ENCODE data around the gene ATP9B.

Gene ATP9B

DNA sequence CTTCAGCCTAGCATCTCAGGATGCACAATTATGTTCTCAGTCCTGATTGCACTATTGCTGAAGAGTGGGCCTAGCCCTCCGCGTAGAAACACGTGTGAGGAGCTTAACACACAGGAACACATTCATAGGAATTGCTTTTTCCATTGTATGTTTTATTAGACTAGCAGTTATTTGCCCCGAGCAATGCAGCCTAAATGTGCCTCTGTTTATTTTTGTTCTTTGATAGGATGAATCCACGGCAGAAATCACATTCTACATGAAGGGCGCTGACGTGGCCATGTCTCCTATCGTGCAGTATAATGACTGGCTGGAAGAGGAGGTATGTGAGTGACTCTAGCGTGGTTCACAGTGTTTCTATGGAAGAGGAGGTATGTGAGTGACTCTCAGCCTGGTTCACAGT lies 260.6 kb downstream of the ATP9B start:
- TF ChIP-seq GATA1 (IDR thresholded peaks at IDR 0.05; ENCODE audit: low read depth, low read length) (no peak), POLR2A (IDR thresholded peaks at IDR 0.05; ENCODE audit: low read length) (no peak)
- DNase-seq: no peak

DNA sequence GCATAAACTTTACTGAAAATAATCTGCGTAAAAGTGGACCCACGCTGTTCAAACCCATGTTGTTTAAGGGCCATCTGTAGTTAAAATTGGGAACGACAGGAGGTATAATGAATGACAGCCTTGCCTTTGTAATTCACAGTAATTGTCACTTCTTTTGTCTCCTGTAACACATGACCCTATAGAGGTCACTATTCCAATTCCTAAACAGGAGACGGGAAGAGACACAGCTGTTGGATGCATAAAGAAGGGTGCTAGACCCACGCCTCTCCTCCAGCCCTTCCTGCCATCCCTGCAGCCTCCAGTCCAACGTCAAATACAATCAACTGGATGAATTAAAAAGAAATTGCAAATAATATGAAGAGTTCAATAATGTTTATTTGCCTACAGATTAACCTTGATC lies 263.5 kb downstream of the ATP9B start:
- TF ChIP-seq GATA1 (IDR thresholded peaks at IDR 0.05; ENCODE audit: low read depth, low read length): no peak
- no peak for TF ChIP-seq POLR2A (IDR thresholded peaks at IDR 0.05; ENCODE audit: low read length)
- no peak for DNase-seq

DNA sequence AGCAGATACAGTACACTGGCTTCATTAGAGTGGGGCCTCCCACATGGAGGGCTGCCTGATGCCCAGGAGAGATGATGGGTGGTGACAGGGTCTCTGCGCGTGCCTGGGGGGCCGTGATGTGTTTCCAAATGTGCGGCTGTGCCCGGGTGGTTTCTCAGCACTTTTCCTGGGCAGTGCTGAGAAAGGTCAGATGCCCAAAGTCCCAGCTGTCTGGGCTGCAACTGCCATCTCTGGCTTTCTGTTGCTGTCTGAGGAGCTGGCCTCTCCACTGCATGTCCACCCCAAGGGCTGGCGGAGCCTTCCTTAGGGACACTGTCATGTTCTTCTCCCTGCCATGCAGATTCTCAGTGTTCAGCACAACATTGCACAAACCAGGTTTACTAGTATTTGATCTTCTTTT lies 263.9 kb downstream of the ATP9B start:
- DNase-seq: no peak
- TF ChIP-seq GATA1 (IDR thresholded peaks at IDR 0.05; ENCODE audit: low read depth, low read length) (no peak), POLR2A (IDR thresholded peaks at IDR 0.05; ENCODE audit: low read length) (no peak)

DNA sequence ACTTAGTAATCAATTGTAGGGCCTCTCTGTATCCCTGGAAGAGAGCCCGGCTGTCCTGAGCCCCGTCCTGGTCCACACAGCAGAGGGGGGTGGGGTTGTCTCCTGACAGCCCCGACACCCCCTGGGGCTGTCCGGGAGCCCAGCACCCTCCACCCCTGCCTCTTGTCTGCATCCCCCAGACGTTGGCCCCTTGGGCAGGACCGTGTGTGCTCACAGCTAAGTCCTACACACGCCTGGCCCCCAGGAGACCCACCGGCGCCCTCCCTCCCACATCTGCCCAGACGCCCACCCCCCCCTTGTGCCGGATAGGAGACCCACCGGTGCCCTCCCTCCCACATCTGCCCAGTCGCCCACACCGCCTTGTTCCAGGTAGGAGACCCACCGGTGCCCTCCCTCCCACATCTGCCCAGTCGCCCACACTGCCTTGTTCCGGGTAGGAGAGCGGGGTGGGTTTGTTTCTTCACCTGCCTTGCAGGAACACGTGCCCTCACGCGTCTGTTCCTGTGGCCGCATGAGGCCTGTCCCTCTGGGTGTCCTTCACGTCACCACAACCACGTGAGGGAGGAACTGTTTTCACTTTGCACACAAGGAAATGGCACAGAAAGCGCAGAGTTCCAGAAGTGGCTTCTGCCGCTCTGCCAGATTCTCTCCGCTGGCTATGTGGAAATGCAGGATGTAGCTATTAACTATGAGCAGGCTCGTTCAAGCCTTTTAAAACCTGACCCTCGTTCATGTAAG lies 265.5 kb downstream of the ATP9B start:
- no peak for DNase-seq
- TF ChIP-seq GATA1 (IDR thresholded peaks at IDR 0.05; ENCODE audit: low read depth, low read length) (no peak), POLR2A (IDR thresholded peaks at IDR 0.05; ENCODE audit: low read length) (no peak)

DNA sequence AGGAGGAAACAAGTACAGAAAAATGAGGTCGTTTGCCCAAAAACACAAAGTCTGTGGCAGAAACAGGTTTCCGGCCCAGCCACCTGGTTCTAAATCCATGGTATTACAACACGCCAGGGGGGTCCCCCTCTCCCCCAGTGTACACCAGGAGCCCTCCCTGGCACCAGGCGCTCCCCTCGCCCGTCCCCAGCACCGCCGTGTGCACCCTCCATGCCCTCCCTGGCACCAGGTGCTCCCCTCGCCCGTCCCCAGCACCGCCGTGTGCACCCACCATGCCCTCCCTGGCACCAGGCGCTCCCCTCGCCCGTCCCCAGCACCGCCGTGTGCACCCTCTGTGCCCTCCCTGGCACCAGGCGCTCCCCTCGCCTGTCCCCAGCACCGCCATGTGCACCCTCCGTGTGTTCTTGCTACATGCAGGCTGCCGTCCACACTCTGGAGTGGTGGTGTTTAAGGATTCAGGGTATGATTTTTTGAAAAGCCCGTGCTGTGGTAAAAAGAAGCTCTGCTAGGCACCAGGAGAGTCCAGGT lies 266.7 kb downstream of the ATP9B start:
- no peak for DNase-seq
- TF ChIP-seq GATA1 (IDR thresholded peaks at IDR 0.05; ENCODE audit: low read depth, low read length) (no peak), POLR2A (IDR thresholded peaks at IDR 0.05; ENCODE audit: low read length) (no peak)

DNA sequence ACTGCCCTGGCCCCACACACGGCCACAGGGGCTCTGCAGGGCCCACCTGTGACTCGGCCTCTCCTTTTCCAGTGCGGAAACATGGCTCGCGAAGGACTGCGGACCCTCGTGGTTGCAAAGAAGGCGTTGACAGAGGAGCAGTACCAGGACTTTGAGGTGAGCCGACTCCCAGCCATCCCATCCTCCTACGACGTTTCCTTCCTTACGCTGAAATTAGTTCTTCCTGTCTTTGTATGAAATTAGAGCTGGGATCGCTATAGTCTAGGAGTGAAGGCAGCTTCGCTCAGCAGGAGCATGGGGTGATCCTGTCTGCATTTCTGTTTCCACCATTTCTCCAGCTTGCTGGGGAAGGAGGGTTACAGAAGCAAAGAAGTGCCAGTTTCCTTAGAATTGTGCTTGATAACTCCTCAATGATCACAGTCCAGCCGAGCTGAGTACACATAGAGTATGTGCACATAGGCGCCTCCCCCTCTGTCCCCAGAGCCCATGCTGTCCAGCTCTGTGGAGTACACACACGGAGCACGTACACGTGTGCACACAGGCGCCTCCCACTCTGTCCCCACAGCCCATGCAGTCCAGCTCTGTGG lies 267.5 kb downstream of the ATP9B start:
- no peak for DNase-seq
- TF ChIP-seq POLR2A (IDR thresholded peaks at IDR 0.05; ENCODE audit: low read length) (no peak), GATA1 (IDR thresholded peaks at IDR 0.05; ENCODE audit: low read depth, low read length) (no peak)

DNA sequence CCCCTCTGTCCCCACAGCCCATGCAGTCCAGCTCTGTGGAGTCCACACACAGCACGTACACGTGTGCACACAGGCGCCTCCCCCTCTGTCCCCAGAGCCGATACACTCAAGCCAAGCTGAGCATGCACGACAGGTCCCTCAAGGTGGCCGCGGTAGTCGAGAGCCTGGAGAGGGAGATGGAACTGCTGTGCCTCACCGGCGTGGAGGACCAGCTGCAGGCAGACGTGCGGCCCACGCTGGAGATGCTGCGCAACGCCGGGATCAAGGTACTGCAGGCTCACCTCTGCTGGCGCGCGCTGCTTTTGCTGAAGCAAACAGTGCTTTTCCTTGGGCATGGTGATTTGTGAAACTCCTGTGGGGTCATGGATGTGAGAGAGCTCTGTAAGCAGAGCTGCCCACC lies 268.0 kb downstream of the ATP9B start:
- TF ChIP-seq POLR2A (IDR thresholded peaks at IDR 0.05; ENCODE audit: low read length): no peak
- TF ChIP-seq GATA1 (IDR thresholded peaks at IDR 0.05; ENCODE audit: low read depth, low read length): no peak
- DNase-seq: no peak

DNA sequence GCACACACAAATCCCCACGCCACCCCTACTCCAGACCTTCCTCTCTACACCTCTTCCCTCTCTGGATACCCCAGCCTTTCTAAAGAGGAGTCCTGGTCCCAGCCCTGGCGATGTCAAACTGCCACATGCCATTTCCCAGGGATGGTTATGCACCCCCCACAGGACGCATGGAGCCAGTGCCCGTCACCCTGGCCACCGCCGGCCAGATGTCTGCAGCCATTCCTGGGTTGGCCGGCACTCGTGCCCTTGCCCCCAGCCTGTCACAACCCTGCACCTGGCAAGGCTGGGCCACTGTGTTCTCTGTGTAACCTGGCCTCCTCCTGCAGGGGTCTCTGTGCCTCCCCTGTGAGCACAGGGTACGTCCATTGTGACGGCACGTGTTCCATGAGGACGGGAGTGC lies 268.4 kb downstream of the ATP9B start:
- DNase-seq: no peak
- TF ChIP-seq POLR2A (IDR thresholded peaks at IDR 0.05; ENCODE audit: low read length): no peak
- no peak for TF ChIP-seq GATA1 (IDR thresholded peaks at IDR 0.05; ENCODE audit: low read depth, low read length)

DNA sequence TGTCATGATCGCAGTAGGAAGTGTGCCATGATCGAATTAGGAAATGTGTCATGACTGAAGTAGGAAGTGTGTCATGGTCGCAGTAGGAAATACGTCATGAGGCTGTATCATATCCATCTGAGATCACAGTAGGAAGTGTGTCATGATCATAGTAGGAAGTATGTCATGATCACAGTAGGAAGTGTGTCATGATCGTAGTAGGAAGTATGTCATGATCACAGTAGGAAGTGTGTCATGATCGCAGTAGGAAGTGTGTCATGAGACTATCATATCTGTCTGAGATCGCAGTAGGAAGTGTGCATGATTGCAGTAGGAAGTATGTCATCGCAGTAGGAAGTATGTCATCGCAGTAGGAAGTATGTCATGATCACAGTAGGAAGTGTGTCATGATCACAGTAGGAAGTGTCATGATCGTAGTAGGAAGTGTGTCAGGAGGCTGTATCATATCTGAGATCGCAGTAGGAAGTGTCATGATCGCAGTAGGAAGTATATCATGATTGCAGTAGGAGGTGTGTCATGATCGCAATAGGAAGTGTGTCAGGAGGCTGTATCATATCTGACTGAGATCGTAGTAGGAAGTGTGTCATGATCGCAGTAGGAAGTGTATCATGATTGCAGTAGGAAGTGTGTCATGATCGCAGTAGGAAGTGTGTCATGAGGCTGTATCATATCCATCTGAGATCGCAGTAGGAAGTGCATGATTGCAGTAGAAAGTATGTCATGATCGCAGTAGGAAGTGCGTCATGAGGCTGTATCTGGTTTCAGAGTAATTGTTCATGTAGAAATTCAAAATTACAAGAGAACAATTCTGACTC lies 270.1 kb downstream of the ATP9B start:
- TF ChIP-seq GATA1 (IDR thresholded peaks at IDR 0.05; ENCODE audit: low read depth, low read length): no peak
- no peak for TF ChIP-seq POLR2A (IDR thresholded peaks at IDR 0.05; ENCODE audit: low read length)
- no peak for DNase-seq

DNA sequence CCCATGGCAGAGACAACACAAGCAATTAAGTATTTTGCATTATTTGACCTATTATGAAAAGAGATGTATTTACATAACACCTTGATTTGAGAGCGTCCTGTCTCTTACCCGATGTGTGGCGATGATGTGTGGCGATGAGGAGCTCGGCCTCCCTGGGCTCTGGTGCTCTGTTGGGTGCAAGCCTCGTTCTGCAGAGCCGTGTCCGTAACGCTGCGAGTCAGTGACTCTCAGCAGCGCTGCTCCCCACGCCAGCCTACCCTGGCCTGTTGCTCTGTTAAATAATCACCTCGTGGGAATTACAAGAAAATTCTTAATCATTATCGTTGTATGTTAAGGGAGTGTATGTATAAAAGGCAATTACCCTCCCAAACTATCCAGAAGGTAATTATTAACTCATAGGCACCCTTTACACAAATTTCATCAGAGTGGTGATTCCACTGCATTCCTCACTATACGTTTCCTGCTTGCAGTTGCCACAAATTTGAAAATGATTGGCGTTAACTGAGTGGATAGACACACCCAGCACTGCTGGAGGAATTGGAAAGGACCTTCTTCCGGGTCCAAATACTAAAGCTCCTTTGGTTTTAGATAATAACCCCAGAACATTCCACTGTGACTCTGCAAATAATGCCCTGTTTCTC lies 274.5 kb downstream of the ATP9B start:
- no peak for TF ChIP-seq POLR2A (IDR thresholded peaks at IDR 0.05; ENCODE audit: low read length)
- no peak for TF ChIP-seq GATA1 (IDR thresholded peaks at IDR 0.05; ENCODE audit: low read depth, low read length)
- no peak for DNase-seq

DNA sequence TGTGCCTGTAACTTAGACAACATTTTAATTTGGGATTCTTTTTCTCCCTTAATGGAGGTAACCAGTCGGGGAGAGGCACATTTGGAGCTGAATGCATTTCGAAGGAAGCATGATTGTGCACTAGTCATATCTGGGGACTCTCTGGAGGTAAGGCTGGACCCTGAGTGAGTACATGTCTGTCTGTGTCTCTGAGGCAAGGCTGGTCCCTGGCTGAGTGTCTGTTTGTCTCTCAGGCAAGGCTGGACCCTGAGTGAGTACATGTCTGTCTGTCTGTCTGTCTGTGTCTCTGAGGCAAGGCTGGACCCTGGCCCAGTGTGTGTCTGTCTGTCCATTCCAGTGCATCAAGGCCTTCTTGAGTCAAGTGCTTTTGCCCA lies 275.0 kb downstream of the ATP9B start:
- no peak for DNase-seq
- TF ChIP-seq POLR2A (IDR thresholded peaks at IDR 0.05; ENCODE audit: low read length) (no peak), GATA1 (IDR thresholded peaks at IDR 0.05; ENCODE audit: low read depth, low read length) (no peak)

DNA sequence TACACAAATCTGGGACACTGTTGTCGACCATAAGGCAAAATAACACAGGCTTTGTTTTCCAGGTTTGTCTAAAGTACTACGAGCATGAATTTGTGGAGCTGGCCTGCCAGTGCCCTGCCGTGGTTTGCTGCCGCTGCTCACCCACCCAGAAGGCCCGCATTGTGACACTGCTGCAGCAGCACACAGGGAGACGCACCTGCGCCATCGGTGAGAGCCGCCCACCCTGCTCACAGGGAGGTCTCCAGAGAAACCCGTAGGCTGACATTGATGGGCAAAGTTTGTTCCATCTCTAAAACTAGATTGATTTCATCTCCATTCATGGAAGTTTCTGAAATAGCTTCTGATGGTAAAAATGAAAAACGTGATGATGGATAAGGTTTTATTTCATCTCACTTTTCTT lies 276.2 kb downstream of the ATP9B start:
- TF ChIP-seq POLR2A (IDR thresholded peaks at IDR 0.05; ENCODE audit: low read length) (no peak), GATA1 (IDR thresholded peaks at IDR 0.05; ENCODE audit: low read depth, low read length) (no peak)
- no peak for DNase-seq

DNA sequence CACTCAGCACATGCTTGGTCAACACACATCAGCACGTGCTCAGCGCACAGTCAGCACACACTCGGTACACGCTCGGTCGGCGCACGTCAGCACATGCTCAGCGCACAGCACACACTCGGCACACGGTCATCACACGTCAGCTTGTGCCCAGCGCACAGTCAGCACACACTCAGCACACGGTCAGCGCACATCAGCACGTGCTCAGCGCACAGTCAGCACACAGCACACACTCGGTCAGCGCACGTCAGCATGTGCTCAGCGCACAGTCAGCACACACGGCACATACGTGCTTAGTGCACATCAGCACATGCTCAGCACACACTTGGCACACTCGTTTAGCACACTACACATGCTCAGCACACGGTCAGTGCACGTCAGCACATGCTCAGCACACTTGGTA lies 276.8 kb downstream of the ATP9B start:
- TF ChIP-seq GATA1 (IDR thresholded peaks at IDR 0.05; ENCODE audit: low read depth, low read length): no peak

DNA sequence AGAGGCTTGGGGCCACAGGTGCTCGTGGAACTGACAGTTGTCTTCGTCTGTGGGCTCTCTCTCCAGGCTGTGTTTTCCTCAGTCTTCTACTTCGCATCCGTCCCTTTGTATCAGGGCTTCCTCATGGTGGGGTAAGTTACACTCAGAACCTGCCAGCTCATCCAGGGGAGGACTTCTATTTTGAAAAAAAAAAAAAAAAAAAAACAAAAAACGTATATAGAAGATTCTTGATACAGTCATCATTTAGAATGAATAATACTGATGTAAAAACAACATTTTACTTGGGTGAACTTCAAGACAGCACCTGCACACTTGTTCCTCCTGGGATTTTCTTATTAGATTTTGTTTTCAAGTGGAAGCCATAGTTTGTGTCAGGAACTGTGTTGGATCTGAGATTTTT lies 278.9 kb downstream of the ATP9B start:
- no peak for TF ChIP-seq POLR2A (IDR thresholded peaks at IDR 0.05; ENCODE audit: low read length)
- no peak for TF ChIP-seq GATA1 (IDR thresholded peaks at IDR 0.05; ENCODE audit: low read depth, low read length)
- DNase-seq: no peak

More for the DNA sequence above, 276.8 kb downstream of the ATP9B start:
- DNase-seq: no peak
